Left colon (tissue), 2 donors: ENCODE measurements around the gene DPP6. TPM values are rescaled to one million over a fixed set of nuclear protein-coding genes. Genes with fewer than 3 reads are reported as not detected.

ENCODE experiments used
- ATAC-seq: fragments of 200-7000 bp; cut with Tn5 transposase; one replicate; pipeline ENCODE4 v1.9.1; 2020; ENCODE audit warnings: mild to moderate bottlenecking, moderate library complexity
- DNase-seq, 2 donors: peaks; one replicate each; pipeline ENCODE4 v3.0.0-alpha.2; 2020
- intact Hi-C, 2 donors: fragments of 100-400 bp; cut with DNase I in 1 of 2; cut with micrococcal nuclease in 1 of 2; formaldehyde crosslinking; loops; one replicate each; pipeline versions ENCODE4 v1.11.2 to v1.14.0; 2022; cut with DNase I, micrococcal nuclease
- total RNA-seq, 2 donors: library from RNA; stranded (reverse); fragmentation: NEBNext Ultra II Directional; extraction: Animal tissue kit (Norgen Biotek cat#: 25700); gene quantifications; one replicate each; pipeline ENCODE4 v1.2.1, GENCODE V29; 2021
- donor health status: DM: no; HTN: no; CAD: no.
- donor health status: DM: yes; HTN: yes; CAD: no.

DPP6 gene
- total RNA-seq, 2 donors from 2014 or later = 0.37 to 2.9 TPM

DNA sequence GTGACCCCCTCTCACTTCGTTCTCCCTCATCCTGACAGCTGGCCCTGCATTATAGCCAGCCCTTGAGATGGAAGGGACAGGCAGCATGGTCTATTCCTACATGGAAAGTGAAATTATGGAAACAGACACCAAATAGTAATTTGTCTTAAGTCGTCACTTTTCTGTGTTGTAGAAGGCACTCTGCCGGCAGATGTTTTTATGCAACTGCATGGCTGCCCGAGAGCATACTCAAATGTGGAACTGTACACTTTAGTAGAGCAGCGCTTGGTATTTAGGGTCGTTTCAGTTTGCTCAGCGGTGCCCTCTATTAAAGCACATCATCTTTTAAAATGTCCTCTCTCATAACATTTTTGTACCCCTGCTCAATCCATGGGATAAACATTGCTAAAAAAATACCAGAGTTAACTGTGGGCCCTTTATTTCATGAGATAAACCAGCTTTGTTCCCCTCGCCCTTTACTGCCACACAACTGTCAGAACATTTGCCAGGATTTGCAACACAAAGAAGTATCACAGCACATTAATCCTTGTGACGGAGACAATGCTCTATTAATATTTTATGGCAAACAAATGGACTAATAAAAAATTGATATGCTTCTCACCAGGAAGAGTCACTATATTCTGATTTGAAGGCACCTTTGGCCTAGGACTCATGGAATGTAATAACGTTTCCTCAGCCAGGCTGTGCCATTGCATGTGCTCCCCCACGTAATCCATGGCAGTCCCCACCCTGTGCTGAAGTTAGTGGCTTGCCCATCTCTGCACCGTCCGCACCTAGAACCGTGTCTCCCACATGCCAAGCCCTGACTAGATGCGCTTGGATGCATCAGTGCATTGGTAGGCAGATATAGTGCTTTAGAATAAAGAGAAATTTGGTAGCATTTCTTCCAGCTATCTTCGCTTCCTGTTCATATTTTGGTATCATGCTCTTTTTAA is 729.4 kb downstream of the DPP6 start:
- ATAC-seq = no peak
- intact Hi-C loops = no loop called here
- no peak for DNase-seq

DNA sequence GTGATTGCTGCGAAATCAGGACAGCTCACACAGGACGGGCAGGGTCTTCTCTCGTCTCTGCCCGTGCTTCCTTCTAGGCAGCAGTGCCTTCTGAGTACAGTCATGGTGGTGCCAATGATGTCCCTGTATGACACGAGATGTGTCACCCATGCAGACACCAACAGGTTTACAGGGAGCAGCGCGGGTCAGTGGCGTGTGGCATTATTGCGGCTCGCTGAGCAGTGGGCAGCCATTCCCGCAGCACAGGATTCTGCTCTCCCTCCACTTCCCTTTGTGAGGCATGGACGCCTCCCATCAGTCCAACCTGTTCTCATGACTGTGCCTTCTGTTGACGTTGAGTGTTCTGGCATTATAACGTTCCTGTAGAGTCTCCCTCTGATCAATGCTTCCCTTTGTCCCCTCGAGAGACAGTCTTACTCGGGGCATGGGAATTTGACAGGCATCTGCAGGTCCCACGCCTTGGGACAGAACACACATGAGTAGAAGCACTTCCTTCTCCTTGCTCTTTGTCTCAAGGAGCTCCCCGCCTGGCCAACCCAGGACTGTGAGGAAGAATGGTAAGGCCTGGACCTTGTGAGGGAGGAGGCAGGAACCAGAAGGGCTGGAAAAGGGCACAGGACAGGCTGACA is 731.2 kb downstream of the DPP6 start:
- ATAC-seq (no peak), DNase-seq (no peak)
- intact Hi-C loops = no loop called here

DNA sequence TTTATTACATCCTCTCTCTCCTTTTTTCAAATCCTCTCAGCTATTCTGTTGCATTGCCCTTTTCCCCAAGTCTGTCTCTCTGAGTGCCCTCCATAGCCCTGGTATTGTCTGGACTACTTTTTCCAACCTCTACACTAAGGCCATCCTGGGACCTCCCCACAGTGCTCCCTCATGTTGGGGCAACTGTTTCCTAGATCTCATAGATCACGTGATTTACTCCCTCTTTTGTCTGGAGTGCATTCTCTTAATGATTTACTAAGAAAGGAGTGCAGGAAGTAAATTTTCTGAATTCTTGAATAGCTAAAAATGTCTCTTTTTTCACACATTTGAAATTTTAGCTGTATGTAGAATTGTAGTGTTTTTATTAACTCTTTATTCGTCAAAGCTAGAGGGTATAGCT is 733.7 kb downstream of the DPP6 start:
- intact Hi-C loops = no loop called here
- DNase-seq (no peak), ATAC-seq (no peak)

DNA sequence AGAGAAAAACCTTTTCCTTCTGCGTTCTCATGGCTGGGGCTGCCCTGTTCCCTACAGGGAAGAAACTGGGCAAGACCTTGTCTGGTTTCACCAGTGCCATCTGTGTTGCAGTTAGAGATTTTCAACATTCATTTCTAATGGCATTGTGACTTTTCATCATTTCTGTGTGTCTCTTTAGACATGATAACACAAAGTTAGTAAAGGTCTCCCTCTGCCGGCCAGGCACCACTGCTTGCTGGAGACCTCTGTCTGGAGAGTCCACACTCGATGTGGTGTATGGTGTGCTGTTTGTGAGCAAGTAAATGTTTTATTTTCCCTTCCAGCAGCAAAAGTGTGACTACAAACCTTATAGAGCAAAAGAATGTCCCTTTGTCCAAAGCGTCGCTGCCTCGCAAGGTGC is 737.2 kb downstream of the DPP6 start:
- ATAC-seq = no peak
- intact Hi-C loops = no loop called here
- peak in 1 of 2 donors; percentile 19 for DNase-seq

DNA sequence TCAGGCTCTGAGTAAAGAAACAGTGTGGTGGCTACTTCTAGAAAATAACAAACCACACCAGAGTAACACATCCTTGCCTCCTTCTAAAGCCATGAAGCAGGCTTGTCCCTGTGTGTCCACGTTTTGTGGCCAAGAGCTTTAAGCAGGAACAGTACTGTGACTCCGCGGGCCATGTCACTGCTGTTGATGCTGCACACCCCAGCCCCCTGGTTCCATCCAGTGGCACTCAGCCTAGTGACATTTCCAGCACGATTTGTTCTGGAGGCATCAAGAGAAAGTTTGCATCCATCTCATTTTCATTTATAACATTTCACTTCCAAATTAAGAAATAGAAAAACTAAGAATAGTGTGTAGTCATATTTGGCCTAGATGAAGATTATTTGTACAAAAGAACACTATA is 739.4 kb downstream of the DPP6 start:
- intact Hi-C loops = no loop called here
- no peak for ATAC-seq
- DNase-seq = no peak

DNA sequence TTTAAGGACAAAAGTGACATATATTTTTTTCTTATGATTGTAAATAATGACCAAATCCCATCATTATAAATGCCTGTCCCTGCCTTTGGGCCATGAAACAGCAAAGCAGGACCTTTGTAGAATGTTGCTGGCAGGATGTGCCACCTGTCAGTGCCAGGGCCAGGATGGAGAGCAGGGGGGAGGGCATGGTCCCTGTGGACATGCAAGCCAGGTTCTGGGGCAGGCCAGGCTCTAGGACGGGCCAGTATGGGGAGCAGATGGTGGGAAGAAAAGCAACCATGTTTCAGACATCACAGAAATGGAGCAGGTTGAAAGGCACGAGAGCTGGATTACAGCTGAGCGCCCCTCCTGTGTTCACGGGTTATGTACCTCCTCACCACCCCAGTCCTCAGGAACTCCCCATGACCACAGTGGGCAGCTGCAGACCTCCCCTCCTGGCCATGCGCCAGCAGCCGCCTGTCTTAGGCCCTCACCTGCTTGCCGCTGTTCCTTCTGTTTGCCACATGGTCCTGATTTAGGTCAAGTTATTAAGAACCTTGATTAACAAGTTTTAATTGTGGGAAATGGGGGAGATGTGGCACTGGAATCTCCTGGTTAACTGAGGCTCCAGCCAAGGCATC is 740.3 kb downstream of the DPP6 start:
- DNase-seq (no peak), ATAC-seq (no peak)
- intact Hi-C loops = no loop called here

DNA sequence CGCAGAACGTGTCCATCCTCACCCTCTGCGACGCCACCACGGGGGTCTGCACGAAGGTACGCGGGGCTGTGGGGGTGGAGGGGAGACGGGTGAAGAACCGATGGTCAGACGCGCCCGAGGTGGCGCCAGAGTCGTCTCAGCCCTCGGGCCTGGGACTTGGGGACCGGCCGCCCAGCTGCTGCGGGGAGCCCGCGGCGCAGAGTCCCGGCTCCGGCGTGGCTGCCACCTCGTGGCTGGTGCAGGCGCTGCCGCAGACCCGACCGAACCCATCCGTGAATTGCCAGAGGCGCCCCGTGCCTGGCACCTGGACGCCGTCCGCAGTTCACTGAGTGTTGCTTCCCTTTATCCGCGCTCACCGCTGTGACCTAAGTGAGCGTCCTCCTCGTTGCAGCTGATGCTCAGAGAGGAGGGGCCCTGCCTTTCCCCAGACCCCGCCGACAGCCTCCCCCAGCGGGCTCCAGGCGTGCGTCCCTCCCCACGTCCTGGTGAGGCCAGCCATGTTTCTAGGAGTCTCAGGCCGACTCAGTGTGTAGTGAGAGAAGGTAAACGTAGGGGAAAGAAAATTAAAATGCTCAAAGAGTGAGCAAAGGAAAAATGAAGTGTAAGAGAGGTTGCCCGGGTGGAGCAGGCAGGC is 742.1 kb downstream of the DPP6 start:
- DNase-seq (peak in 1 of 2 donors; percentile 47), ATAC-seq (peak; percentile 89)
- intact Hi-C loops = no loop called here

DNA sequence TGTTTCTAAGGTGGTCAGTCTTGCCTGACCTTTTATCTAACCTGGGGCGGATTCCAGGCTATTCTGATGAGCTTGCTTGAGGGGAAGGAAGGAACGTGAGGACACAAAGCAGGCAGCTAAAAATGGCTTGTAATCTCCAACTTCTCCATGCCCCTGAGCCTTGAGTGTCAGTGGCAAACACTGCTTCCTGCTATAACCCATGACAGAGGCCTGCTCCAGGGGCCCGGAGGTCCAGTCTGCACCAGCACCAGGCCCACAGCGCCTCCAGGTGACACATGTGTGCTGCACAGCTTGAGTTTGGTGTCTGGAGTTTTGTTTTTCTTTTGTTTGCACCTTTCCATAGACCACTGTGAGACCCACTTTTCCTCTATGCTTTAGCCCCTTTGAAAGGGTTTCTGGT is 742.8 kb downstream of the DPP6 start:
- DNase-seq = no peak
- no peak for ATAC-seq
- intact Hi-C loops = no loop called here

DNA sequence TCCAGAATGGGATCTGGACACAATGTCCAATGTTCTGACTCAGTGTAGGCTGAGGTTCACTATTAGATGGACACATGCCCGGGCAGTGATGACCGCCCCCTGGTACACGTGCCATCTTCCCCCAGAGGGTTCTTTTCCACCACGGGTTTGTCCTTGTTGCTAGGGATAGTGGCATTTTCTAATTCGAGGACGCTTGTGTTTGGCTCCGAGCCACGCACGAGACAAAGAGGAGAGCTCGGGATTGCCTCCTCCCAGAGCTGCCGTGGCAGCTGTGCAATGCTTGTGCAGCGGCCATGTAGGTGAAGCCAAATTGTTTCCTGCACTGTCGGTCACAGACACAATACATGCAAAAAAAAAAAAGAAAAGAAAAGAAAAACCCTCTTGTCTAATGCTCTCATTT is 743.2 kb downstream of the DPP6 start:
- intact Hi-C loops = no loop called here
- DNase-seq (no peak), ATAC-seq (no peak)

DNA sequence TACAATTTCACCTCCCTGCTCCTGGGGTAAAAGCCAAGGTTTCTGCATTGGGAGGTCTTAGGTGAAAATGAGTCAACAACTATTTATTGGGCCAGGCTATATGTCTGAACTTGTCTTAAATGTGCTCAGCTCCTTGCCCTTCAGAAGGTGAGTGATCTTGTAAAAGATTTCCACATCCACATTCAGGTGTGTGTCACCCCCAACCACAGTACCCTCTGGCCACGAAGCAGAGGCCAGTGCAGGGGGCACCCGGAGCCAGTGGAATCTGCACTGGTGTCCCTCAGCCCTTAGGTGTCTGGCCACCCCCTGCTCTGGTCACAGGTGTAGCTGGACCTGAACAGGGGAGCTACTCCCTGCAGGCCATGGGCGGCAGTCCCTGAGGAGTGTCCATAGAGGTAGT is 752.3 kb downstream of the DPP6 start:
- intact Hi-C loops = no loop called here
- ATAC-seq (no peak), DNase-seq (no peak)

DNA sequence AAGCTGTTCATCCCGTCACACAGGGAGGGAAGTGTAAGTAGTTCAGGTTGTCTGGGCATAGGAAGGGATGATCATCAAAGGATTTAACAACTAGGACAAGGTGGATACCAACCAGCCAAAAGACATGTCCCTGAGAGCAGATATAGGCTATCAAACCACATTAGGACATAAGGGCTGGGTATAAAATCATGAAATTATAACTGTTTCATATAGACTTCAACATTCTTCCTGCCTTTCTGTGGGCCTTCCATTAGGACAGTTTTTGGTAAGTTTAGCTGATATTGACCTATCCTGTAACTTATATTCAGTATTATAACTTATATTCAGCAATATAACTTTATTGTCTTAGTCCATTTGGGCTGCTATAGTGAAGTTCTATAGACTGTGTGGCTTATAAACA is 759.8 kb downstream of the DPP6 start:
- DNase-seq (no peak), ATAC-seq (no peak)
- intact Hi-C loops = no loop called here

DNA sequence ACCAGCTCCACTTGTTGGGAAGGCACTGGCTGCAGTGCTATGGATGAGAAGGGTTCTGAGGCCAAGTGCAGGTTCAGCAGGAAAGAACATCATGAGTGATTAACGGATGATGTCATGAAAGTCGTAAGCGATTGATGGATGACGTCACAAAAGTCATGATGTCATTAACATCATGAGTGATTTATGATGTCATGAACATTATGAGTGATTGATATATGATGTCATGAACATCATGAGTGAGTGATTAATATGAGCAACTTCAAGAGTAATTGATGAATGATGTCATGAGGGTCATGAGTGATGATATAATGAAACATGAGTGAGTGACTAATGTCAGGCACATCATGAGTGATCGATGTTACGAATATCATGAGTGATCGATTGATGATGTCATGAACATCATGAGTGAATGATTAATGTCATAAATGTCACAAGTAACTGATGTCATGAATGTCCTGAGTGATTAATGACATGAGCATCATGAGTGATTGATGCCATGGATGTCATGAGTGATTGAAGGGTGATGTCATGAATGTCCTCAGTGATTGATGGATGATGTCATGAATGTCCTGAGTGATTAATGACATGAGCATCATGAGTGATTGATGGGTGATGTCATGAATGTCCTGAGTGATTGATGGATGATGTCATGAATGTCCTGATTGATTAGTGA is 765.2 kb downstream of the DPP6 start:
- no peak for DNase-seq
- no peak for ATAC-seq
- intact Hi-C loops = no loop called here

DNA sequence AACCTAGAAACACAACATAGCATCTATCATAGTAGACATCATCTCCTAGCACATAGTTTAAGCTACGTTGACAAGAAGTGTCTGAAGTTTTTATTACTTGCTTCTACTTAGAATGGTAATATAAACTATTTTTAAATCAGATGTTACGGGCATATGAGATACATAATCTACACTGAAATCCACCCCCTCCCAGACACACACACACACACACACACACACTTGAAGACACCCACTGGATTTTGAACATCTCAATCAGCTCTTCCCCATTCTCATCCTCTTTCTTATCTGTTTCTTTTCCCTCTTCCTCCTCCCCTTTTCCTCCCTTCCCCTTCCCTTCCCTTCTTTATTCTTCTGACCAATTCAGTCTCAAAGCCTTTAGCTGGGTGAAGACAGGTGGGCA is 774.8 kb downstream of the DPP6 start:
- intact Hi-C loops = no loop called here
- DNase-seq (no peak), ATAC-seq (no peak)

DNA sequence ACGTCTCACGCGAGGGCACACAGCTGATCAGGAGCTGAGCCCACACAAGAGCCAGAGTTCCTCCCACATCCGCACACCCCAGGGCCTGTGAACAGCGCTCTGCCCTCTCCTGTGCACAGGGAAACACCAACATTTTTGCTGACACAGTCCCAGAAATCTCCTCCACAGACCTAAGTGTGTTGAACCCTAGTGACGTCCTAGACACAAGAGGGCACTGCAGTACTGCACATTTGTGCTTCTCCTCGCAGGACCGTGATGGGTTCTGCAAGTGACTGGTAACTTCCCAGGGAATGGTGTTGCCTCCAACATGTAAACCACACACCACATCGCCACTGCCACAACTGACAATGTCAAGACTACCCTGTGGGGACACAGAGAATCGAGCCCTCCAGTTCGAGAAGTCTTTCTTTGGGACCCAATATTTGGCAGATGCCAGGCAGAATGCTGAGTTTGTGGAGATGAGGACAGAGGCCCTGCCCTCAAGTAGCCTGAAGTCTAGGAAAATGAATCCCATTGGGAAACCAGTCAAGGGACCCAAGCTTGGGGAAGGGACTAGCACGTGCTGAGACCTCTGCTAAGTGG is 780.5 kb downstream of the DPP6 start:
- DNase-seq (peak in 1 of 2 donors; percentile 55), ATAC-seq (peak; percentile 99)
- intact Hi-C loops = no loop called here

DNA sequence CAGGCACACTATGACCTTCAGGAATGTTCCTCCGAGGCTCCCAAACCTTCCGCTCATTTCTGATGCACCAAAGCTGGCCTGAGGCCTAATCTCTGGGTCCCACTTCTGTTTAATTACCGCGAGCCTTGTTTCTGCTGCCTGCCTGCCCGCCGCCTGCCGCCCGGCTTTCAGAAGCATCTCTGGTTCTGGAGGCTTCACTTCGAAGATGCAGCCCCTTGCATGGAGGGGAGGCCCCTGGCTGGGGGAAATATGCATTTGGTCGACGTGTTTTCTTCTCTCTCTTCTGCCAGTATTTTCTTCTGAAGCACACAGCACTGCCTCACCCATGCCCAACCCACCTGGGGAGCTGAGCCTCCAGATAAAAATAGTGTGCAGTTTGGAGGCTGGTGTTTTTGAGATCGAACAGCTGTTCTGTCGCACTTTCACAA is 783.8 kb downstream of the DPP6 start:
- intact Hi-C loops = no loop called here
- ATAC-seq = no peak

DNA sequence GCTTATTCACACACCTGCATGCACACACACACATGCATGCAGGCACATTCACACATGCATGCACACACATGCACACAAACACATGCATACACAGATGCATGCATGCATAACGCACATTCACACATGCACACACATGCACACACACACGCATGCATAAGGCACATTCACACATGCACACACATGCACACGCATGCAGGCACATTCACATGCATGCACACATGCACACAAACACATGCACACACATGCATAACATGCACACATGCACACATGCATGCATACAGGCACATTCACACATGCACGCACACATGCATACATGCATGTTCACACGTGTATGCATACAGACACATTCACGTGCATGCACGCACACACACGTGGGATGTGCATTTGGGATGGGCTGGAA is 784.9 kb downstream of the DPP6 start:
- DNase-seq = no peak
- intact Hi-C loops = no loop called here
- ATAC-seq = no peak

More for the DNA sequence above, 783.8 kb downstream of the DPP6 start:
- DNase-seq = no peak

DNA sequence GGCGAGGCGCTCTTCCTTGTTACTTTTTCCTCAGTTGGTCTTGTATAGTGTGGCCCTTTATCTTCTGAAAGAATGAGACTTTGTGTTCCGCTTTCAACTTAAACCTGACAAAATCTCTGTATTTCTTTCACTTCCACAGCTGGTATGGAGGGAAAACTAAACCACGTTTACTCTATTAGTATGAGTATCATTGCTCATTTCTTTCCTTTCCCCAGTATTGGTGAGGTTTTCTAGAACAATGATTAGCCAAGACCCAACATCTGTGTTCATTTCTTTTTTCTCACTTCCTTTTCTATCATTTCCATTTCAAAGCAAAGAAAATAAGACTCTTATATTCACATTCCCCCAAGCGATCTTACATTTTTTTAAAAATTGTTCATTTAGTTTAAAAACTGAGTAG is 785.4 kb downstream of the DPP6 start:
- intact Hi-C loops = no loop called here
- no peak for ATAC-seq
- no peak for DNase-seq

DNA sequence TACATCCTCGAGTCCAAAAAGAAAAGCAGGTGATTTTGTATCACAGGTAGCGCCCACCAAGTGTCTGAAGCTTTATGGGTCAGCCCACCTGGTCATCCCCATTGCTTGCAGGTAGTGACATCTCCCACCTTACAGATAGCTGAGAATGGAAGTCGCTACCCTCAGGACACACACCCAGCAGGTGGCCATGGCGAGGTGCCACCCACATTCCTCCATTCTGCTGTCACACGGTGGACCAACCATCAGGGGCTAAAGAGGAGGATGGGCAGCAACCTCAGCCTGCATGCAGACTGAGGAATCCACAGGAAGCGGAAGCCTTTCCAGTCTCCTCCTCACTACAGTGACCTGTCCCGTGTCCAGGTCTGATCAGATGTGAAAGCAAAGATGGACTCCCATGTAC is 787.9 kb downstream of the DPP6 start:
- intact Hi-C loops = no loop called here
- DNase-seq (no peak), ATAC-seq (no peak)
